ENCODE results near the gene RFX7. TPM values are rescaled to one million over a fixed set of nuclear protein-coding genes. Genes with fewer than 3 reads are reported as not detected.
A peak's percentile ranks its signal among the peaks of the same experiment; 100 is the strongest.

The RFX7 gene
- total and polyA plus RNA-seq, 5 donors from 2014 or later, result 4.2 to 41.2 (median 5.2) TPM

DNA sequence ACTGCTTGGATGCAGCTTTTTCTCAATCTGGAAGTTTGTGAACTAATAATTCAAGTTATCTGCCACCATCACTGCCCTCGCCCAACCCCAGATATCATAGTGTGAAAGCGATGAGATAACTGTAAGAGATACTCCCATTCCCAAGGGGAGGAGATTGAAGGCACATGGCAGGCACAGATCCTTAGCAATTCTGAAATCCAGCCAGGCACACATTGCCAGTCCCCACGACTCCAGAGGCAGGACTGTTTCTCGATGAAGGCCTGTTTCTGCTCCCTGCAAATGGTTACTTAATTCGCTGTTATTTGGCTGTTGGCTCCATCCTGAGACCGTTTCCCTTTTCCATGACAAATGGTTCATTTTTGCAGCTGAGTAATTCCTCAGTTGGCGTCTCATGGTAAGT lies 187.1 kb downstream of the RFX7 start:
- peaks cover 0 to 6% (median 3%) of the 10 kb centered on the region in 4 donors for H3K4me1 Mint-ChIP-seq
- ATAC-seq (ENCODE audit: low read depth in 2 of 2), result no peak

GRCh38 chr15:56053046-56053400 lies 190.7 kb downstream of the RFX7 start:
- H3K4me1 Mint-ChIP-seq, result peaks cover 0 to 6% (median 3%) of the 10 kb centered on the region in 4 donors
- ATAC-seq (ENCODE audit: low read depth in 2 of 2) (no peak), DNase-seq (no peak)
- no peak overlapping the region for H3K27ac ChIP-seq (ENCODE audit: insufficient read depth, low read length, poor library complexity, severe bottlenecking)
- H3K36me3 Mint-ChIP-seq, result no peaks in the 10 kb centered on the region
- no peaks in the 10 kb centered on the region for H3K27me3 ChIP-seq (ENCODE audit: control insufficient read depth, insufficient read depth, low read length)
- H3K36me3 ChIP-seq (ENCODE audit: control insufficient read depth, insufficient read depth, low read length), result no peaks in the 10 kb centered on the region
- H3K27me3 Mint-ChIP-seq, result no peaks in the 10 kb centered on the region
- no peaks in the 10 kb centered on the region for H3K9me3 ChIP-seq (ENCODE audit: control insufficient read depth in 2 of 2, low read length in 2 of 2)
- no peak overlapping the region for H3K4me3 Mint-ChIP-seq
- H3K4me1 ChIP-seq (ENCODE audit: control insufficient read depth, insufficient read depth, low read length, poor library complexity, severe bottlenecking), result peaks cover 3% of the 10 kb centered on the region
- H3K9me3 Mint-ChIP-seq, result no peaks in the 10 kb centered on the region
- no peak overlapping the region for H3K27ac Mint-ChIP-seq
- no peak overlapping the region for H3K4me3 ChIP-seq (ENCODE audit: low read depth, low read length)

More for the DNA sequence above, 187.1 kb downstream of the RFX7 start:
- peaks cover 0 to 2% of the 10 kb centered on the region in 2 experiments for H3K9me3 ChIP-seq (ENCODE audit: control insufficient read depth in 2 of 2, low read length in 2 of 2)
- no peaks in the 10 kb centered on the region for H3K36me3 ChIP-seq (ENCODE audit: control insufficient read depth, insufficient read depth, low read length)
- no peak overlapping the region for H3K4me3 ChIP-seq (ENCODE audit: low read depth, low read length)
- no peaks in the 10 kb centered on the region for H3K27me3 ChIP-seq (ENCODE audit: control insufficient read depth, insufficient read depth, low read length)
- H3K27ac ChIP-seq (ENCODE audit: insufficient read depth, low read length, poor library complexity, severe bottlenecking), result no peak overlapping the region
- H3K4me1 ChIP-seq (ENCODE audit: control insufficient read depth, insufficient read depth, low read length, poor library complexity, severe bottlenecking), result peaks cover 3% of the 10 kb centered on the region
- Mint-ChIP-seq H3K27me3 (peaks cover 4% of the 10 kb centered on the region), H3K36me3 (no peaks in the 10 kb centered on the region), H3K27ac (peak overlapping the region in 1 of 3 donors; percentile 43), H3K9me3 (peaks cover 0 to 4% (median 0%) of the 10 kb centered on the region in 7 donors), H3K4me3 (no peak overlapping the region)
- no peak for DNase-seq

GRCh38 chr15:56052395-56053045 lies 191.2 kb downstream of the RFX7 start:
- Mint-ChIP-seq H3K27ac (no peak overlapping the region), H3K4me3 (no peak overlapping the region), H3K4me1 (peaks cover 0 to 6% (median 3%) of the 10 kb centered on the region in 4 donors), H3K27me3 (no peaks in the 10 kb centered on the region), H3K36me3 (no peaks in the 10 kb centered on the region), H3K9me3 (no peaks in the 10 kb centered on the region)
- H3K4me1 ChIP-seq (ENCODE audit: control insufficient read depth, insufficient read depth, low read length, poor library complexity, severe bottlenecking), result peaks cover 3% of the 10 kb centered on the region
- H3K36me3 ChIP-seq (ENCODE audit: control insufficient read depth, insufficient read depth, low read length), result no peaks in the 10 kb centered on the region
- DNase-seq (peak in 2 of 3 donors; percentile 55 to 58), ATAC-seq (ENCODE audit: low read depth in 2 of 2) (peak; percentile 44 to 76)
- H3K27me3 ChIP-seq (ENCODE audit: control insufficient read depth, insufficient read depth, low read length), result no peaks in the 10 kb centered on the region
- H3K4me3 ChIP-seq (ENCODE audit: low read depth, low read length), result no peak overlapping the region
- no peak overlapping the region for H3K27ac ChIP-seq (ENCODE audit: insufficient read depth, low read length, poor library complexity, severe bottlenecking)
- no peaks in the 10 kb centered on the region for H3K9me3 ChIP-seq (ENCODE audit: control insufficient read depth in 2 of 2, low read length in 2 of 2)

DNA sequence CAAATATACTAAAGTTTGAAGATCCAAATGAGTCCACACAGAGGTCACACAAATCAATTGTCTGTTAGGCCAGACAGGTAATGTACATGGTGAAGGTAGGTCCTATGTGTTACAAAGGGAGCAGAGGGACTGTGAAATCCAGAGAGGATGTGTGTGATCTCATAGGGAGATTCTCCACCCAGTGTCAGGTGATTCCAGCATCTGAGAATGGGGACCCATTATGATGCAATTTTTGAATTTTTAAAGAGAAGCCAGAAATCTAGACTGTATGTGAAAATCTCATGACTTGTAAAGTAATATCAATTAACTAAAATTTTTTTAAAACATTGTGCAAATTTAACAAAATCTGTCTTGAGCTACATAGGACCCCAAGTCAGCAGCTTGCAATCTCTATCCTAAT lies 192.0 kb downstream of the RFX7 start:
- H3K4me3 ChIP-seq (ENCODE audit: low read depth, low read length), result no peak overlapping the region
- no peaks in the 10 kb centered on the region for H3K36me3 ChIP-seq (ENCODE audit: control insufficient read depth, insufficient read depth, low read length)
- ATAC-seq (ENCODE audit: low read depth in 2 of 2) (no peak), DNase-seq (no peak)
- H3K27ac ChIP-seq (ENCODE audit: insufficient read depth, low read length, poor library complexity, severe bottlenecking), result no peak overlapping the region
- no peaks in the 10 kb centered on the region for H3K9me3 ChIP-seq (ENCODE audit: control insufficient read depth in 2 of 2, low read length in 2 of 2)
- no peak overlapping the region for H3K27ac Mint-ChIP-seq
- no peaks in the 10 kb centered on the region for H3K9me3 Mint-ChIP-seq
- H3K27me3 Mint-ChIP-seq, result no peaks in the 10 kb centered on the region
- peaks cover 3% of the 10 kb centered on the region for H3K4me1 ChIP-seq (ENCODE audit: control insufficient read depth, insufficient read depth, low read length, poor library complexity, severe bottlenecking)
- no peak overlapping the region for H3K4me3 Mint-ChIP-seq
- peaks cover 0 to 6% (median 4%) of the 10 kb centered on the region in 4 donors for H3K4me1 Mint-ChIP-seq
- no peaks in the 10 kb centered on the region for H3K27me3 ChIP-seq (ENCODE audit: control insufficient read depth, insufficient read depth, low read length)
- no peaks in the 10 kb centered on the region for H3K36me3 Mint-ChIP-seq

DNA sequence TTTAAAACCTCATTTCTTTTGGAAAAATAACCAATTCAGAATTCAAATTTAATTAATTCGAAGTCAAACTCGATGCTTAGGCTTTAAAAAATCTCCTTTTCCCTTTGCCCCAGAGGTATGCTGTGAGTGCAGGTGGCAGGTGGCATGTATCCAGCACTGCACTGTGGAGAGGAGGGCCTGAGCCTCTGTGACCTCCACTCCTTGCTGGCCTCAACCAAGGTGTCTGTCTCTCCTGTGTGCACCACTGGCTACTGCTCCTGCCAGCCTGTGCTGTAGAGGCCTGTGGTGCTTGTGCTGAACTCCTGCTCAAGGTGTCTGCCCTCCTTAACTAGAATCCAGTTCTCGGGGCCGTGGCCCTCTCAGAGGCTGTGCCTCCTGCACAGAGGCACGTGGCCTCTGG lies 194.1 kb downstream of the RFX7 start:
- Mint-ChIP-seq H3K27ac (no peak overlapping the region), H3K4me3 (no peak overlapping the region), H3K9me3 (peaks cover 0 to 2% (median 0%) of the 10 kb centered on the region in 7 donors), H3K36me3 (no peaks in the 10 kb centered on the region), H3K27me3 (no peaks in the 10 kb centered on the region), H3K4me1 (peaks cover 0 to 8% (median 6%) of the 10 kb centered on the region in 4 donors)
- Histone ChIP-seq H3K9me3 (ENCODE audit: control insufficient read depth in 2 of 2, low read length in 2 of 2) (no peaks in the 10 kb centered on the region), H3K36me3 (ENCODE audit: control insufficient read depth, insufficient read depth, low read length) (no peaks in the 10 kb centered on the region), H3K27ac (ENCODE audit: insufficient read depth, low read length, poor library complexity, severe bottlenecking) (no peak overlapping the region), H3K4me1 (ENCODE audit: control insufficient read depth, insufficient read depth, low read length, poor library complexity, severe bottlenecking) (peaks cover 3% of the 10 kb centered on the region), H3K4me3 (ENCODE audit: low read depth, low read length) (no peak overlapping the region), H3K27me3 (ENCODE audit: control insufficient read depth, insufficient read depth, low read length) (no peaks in the 10 kb centered on the region)
- DNase-seq (no peak), ATAC-seq (ENCODE audit: low read depth in 2 of 2) (no peak)

DNA sequence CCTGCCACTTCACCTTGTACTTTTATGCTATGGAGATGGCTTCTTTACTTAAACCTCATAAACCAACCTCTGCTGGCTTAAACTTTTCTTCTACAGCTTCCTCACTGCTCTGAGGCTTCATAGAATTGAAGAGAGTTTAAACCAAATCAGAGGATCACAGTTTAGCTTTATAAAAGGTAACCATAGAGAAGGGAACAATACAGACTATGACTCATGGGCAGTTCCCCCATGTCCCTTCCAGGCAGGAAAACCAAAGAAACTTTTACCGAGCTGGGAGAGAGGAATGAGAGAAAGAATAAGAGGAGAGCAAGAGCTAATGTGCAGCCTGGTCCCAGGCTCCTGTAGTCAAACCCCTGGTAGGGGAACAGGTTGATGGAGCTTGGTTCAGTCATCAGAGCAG lies 196.3 kb downstream of the RFX7 start:
- peaks cover 17 to 28% (median 18%) of the 10 kb centered on the region in 4 donors for H3K4me1 Mint-ChIP-seq
- DNase-seq, result no peak
- no peak overlapping the region for H3K4me3 ChIP-seq (ENCODE audit: low read depth, low read length)
- peaks cover 13% of the 10 kb centered on the region for H3K4me1 ChIP-seq (ENCODE audit: control insufficient read depth, insufficient read depth, low read length, poor library complexity, severe bottlenecking)
- no peaks in the 10 kb centered on the region for H3K9me3 ChIP-seq (ENCODE audit: control insufficient read depth in 2 of 2, low read length in 2 of 2)
- no peak overlapping the region for H3K27ac ChIP-seq (ENCODE audit: insufficient read depth, low read length, poor library complexity, severe bottlenecking)
- no peak for ATAC-seq (ENCODE audit: low read depth in 2 of 2)
- no peaks in the 10 kb centered on the region for H3K27me3 Mint-ChIP-seq
- H3K36me3 ChIP-seq (ENCODE audit: control insufficient read depth, insufficient read depth, low read length), result no peaks in the 10 kb centered on the region
- H3K27ac Mint-ChIP-seq, result peak overlapping the region in 2 of 3 donors; percentile 19 to 76
- H3K36me3 Mint-ChIP-seq, result no peaks in the 10 kb centered on the region
- H3K9me3 Mint-ChIP-seq, result peaks cover 0 to 8% (median 0%) of the 10 kb centered on the region in 7 donors
- no peak overlapping the region for H3K4me3 Mint-ChIP-seq
- no peaks in the 10 kb centered on the region for H3K27me3 ChIP-seq (ENCODE audit: control insufficient read depth, insufficient read depth, low read length)

GRCh38 chr15:56045068-56045748 lies 198.5 kb downstream of the RFX7 start:
- ATAC-seq (ENCODE audit: low read depth in 2 of 2), result no peak

More at GRCh38 chr15:56045068-56045748, 198.5 kb downstream of the RFX7 start:
- Histone ChIP-seq H3K27ac (ENCODE audit: insufficient read depth, low read length, poor library complexity, severe bottlenecking) (no peak overlapping the region), H3K27me3 (ENCODE audit: control insufficient read depth, insufficient read depth, low read length) (no peaks in the 10 kb centered on the region), H3K36me3 (ENCODE audit: control insufficient read depth, insufficient read depth, low read length) (no peaks in the 10 kb centered on the region), H3K4me1 (ENCODE audit: control insufficient read depth, insufficient read depth, low read length, poor library complexity, severe bottlenecking) (peaks cover 20% of the 10 kb centered on the region), H3K9me3 (ENCODE audit: control insufficient read depth in 2 of 2, low read length in 2 of 2) (no peaks in the 10 kb centered on the region), H3K4me3 (ENCODE audit: low read depth, low read length) (no peak overlapping the region)
- peaks cover 0 to 8% (median 0%) of the 10 kb centered on the region in 7 donors for H3K9me3 Mint-ChIP-seq
- H3K27ac Mint-ChIP-seq, result no peak overlapping the region
- H3K27me3 Mint-ChIP-seq, result no peaks in the 10 kb centered on the region
- no peak overlapping the region for H3K4me3 Mint-ChIP-seq
- no peak for DNase-seq
- H3K36me3 Mint-ChIP-seq, result no peaks in the 10 kb centered on the region
- H3K4me1 Mint-ChIP-seq, result peaks cover 17 to 37% (median 24%) of the 10 kb centered on the region in 4 donors

Data from CD4-positive, CD25-positive, alpha-beta regulatory T cell (primary cell).